AML-193 (cell line): Measurements from ENCODE around the gene TSPAN9.

Source experiments
- DNase-seq, 2 experiments: peaks; one replicate each; lab custom pipeline; 2025; lab: John Stamatoyannopoulos, UW

TSPAN9 gene

GRCh38 chr12:3101309-3102024 is 24.3 kb downstream of the TSPAN9 start:
- no peak for DNase-seq

GRCh38 chr12:3102771-3103410 is 25.7 kb downstream of the TSPAN9 start:
- no peak for DNase-seq

GRCh38 chr12:3103806-3104205 is 26.6 kb downstream of the TSPAN9 start:
- no peak for DNase-seq

GRCh38 chr12:3105690-3106479 is 28.7 kb downstream of the TSPAN9 start:
- no peak for DNase-seq

GRCh38 chr12:3106579-3106978 is 29.4 kb downstream of the TSPAN9 start:
- no peak for DNase-seq

- no peak for DNase-seq
Observed at GRCh38 chr12:3107071-3107583, 29.9 kb downstream of the TSPAN9 start.

- DNase-seq, result no peak
Observed at GRCh38 chr12:3107954-3108353, 30.8 kb downstream of the TSPAN9 start.

- DNase-seq, result no peak
Observed at GRCh38 chr12:3110578-3110977, 33.4 kb downstream of the TSPAN9 start.

GRCh38 chr12:3113671-3114325 is 36.6 kb downstream of the TSPAN9 start:
- no peak for DNase-seq

- DNase-seq, result no peak
Observed at GRCh38 chr12:3114671-3115070, 37.5 kb downstream of the TSPAN9 start.

- DNase-seq, result no peak
Observed at GRCh38 chr12:3115078-3115477, 37.9 kb downstream of the TSPAN9 start.

- no peak for DNase-seq
Observed at GRCh38 chr12:3116106-3116844, 39.1 kb downstream of the TSPAN9 start.

- DNase-seq, result no peak
Observed at GRCh38 chr12:3117144-3117581, 40.0 kb downstream of the TSPAN9 start.

- DNase-seq, result no peak
Observed at GRCh38 chr12:3117591-3118015, 40.4 kb downstream of the TSPAN9 start.

- no peak for DNase-seq
Observed at GRCh38 chr12:3119192-3119755, 42.1 kb downstream of the TSPAN9 start.

GRCh38 chr12:3119756-3120601 is 42.8 kb downstream of the TSPAN9 start:
- no peak for DNase-seq

GRCh38 chr12:3120701-3121100 is 43.5 kb downstream of the TSPAN9 start:
- no peak for DNase-seq

- DNase-seq, result no peak
Observed at GRCh38 chr12:3122841-3123678, 45.9 kb downstream of the TSPAN9 start.

GRCh38 chr12:3123729-3124128 is 46.5 kb downstream of the TSPAN9 start:
- DNase-seq, result no peak
